ENCODE measurements around the gene OR5D16. TPM values are rescaled to one million over a fixed set of nuclear protein-coding genes. Genes with fewer than 3 reads are reported as not detected.

The OR5D16 gene
- total RNA-seq, 1 experiment from 2014 or later: not detected

DNA sequence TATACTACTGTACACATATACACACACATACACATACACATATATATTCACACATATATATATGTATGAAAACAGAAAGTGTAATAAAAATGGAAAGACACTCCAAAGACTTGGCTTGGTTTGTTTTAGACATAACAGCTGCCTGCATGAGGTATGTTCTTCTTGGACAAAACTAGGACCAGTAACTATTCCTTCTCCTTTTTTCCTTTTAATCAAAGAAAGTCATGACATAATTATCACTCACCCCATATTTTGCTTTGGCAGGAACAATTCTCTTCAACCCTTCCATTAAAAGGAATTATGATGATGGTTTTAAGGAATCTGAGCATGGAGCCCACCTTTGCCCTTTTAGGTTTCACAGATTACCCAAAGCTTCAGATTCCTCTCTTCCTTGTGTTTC is 43.3 kb upstream of the OR5D16 start, which contains the start of gene OR5D14:
Gene OR5D14 (plus strand): TSS at position 301 of the 400 bp plus-strand sequence. CDS start 0 bp downstream, at position 301.
- Histone ChIP-seq H3K9me2 (ENCODE audit: insufficient read depth) (no peaks in the 10 kb centered on the region), H3K9me3 (ENCODE audit: insufficient read depth, low read depth) (no peaks in the 10 kb centered on the region), H3K27ac (no peak within 1 kb of the TSS), H3F3A (ENCODE audit: insufficient read depth, low read depth) (no peaks in the 10 kb centered on the region), H3K36me3 (ENCODE audit: low read depth) (no peaks in the 10 kb centered on the region), H3K4me1 (replicated peaks; ENCODE audit: insufficient read depth) (no peaks in the 10 kb centered on the region), H3K4me3 (no peak within 1 kb of the TSS), H4K20me1 (ENCODE audit: insufficient read depth) (no peaks in the 10 kb centered on the region), H3K79me2 (ENCODE audit: low read depth) (no peaks in the 10 kb centered on the region), H3K4me2 (no peak within 1 kb of the TSS), H3K27me3 (ENCODE audit: insufficient read depth, low read depth) (no peaks in the 10 kb centered on the region), H2AFZ (no peak within 1 kb of the TSS)
- no peak for DNase-seq
- no peak for TF ChIP-seq EZH2 (IDR thresholded peaks at IDR 0.05; ENCODE audit: low read depth)
- TF ChIP-seq, protein P1, sequence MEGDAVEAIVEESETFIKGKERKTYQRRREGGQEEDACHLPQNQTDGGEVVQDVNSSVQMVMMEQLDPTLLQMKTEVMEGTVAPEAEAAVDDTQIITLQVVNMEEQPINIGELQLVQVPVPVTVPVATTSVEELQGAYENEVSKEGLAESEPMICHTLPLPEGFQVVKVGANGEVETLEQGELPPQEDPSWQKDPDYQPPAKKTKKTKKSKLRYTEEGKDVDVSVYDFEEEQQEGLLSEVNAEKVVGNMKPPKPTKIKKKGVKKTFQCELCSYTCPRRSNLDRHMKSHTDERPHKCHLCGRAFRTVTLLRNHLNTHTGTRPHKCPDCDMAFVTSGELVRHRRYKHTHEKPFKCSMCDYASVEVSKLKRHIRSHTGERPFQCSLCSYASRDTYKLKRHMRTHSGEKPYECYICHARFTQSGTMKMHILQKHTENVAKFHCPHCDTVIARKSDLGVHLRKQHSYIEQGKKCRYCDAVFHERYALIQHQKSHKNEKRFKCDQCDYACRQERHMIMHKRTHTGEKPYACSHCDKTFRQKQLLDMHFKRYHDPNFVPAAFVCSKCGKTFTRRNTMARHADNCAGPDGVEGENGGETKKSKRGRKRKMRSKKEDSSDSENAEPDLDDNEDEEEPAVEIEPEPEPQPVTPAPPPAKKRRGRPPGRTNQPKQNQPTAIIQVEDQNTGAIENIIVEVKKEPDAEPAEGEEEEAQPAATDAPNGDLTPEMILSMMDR (conservative IDR thresholded peaks at IDR 0.05): no peak
- ChIA-PET POLR2A (ENCODE audit: unreplicated experiment) (no interaction called here), CTCF (no interaction called here)
- no TSS peak for BruUV-seq (replicated peaks)
- intact Hi-C loops (cut with micrococcal nuclease; ENCODE audit: unreplicated experiment): no loop called here

DNA sequence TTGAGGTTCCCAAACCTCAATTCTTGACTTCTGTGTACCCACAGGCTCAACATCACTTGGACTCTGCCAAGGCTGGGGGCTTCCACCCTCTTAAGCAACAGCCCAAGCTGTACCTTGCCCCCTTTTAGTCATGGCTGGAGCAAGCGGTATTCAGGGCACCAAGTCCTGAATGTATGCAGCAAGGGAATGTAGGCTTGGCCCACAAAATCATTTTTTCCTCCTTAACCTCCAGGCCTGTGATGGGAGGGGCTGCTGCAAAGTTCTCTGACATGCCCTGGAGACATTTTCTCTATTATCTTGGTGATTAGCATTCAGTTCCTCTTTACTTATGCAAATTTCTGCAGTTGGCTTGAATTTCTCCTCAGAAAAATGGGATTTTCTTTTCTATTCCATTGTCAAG is 32.3 kb upstream of the OR5D16 start:
- ChIA-PET POLR2A (ENCODE audit: unreplicated experiment) (no interaction called here), CTCF (no interaction called here)
- intact Hi-C loops (cut with micrococcal nuclease; ENCODE audit: unreplicated experiment): no loop called here
- Histone ChIP-seq H3K4me3 (no peak overlapping the region), H3K9me3 (ENCODE audit: insufficient read depth, low read depth) (no peaks in the 10 kb centered on the region), H2AFZ (no peak overlapping the region), H3K4me1 (replicated peaks; ENCODE audit: insufficient read depth) (no peaks in the 10 kb centered on the region), H3F3A (ENCODE audit: insufficient read depth, low read depth) (no peaks in the 10 kb centered on the region), H3K79me2 (ENCODE audit: low read depth) (no peaks in the 10 kb centered on the region), H4K20me1 (ENCODE audit: insufficient read depth) (no peaks in the 10 kb centered on the region), H3K27me3 (ENCODE audit: insufficient read depth, low read depth) (no peaks in the 10 kb centered on the region), H3K4me2 (no peak overlapping the region), H3K27ac (no peak overlapping the region), H3K9me2 (ENCODE audit: insufficient read depth) (no peaks in the 10 kb centered on the region), H3K36me3 (ENCODE audit: low read depth) (no peaks in the 10 kb centered on the region)
- BruUV-seq (replicated peaks): no TSS peak
- no peak for DNase-seq
- TF ChIP-seq, protein P1 (conservative IDR thresholded peaks at IDR 0.05): no peak
- TF ChIP-seq EZH2 (IDR thresholded peaks at IDR 0.05; ENCODE audit: low read depth): no peak

DNA sequence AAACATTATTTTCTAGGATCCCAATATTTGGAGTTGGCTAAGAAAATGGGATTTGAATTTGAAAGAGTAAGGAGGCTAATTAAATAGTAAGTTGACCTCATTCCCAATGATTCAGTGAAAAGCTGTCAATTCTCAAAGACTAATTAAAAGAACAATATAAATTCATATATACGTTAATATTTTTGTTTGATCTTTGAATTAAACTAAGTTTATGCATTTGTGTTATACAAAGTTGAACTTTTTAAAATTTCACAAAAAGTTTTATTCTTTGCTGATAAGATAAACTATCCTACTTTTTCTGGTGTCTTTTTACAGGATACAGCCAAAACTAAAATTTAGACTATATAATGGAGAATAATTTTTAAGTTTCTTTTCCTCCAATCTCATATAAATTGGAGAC is 27.5 kb upstream of the OR5D16 start, which contains the start of gene OR5L1:
Gene OR5L1 (plus strand): TSS at position 301 of the 400 bp plus-strand sequence. CDS start 100 bp downstream, outside the sequence.
- H3K4me2 ChIP-seq: no peak within 1 kb of the TSS
- H3K27ac ChIP-seq: no peak within 1 kb of the TSS
- no peak for DNase-seq
- TF ChIP-seq, protein P1 (conservative IDR thresholded peaks at IDR 0.05): no peak
- TF ChIP-seq EZH2 (IDR thresholded peaks at IDR 0.05; ENCODE audit: low read depth): no peak
- H3K4me1 ChIP-seq (replicated peaks; ENCODE audit: insufficient read depth): no peaks in the 10 kb centered on the region
- H3K9me2 ChIP-seq (ENCODE audit: insufficient read depth): no peaks in the 10 kb centered on the region
- no peak within 1 kb of the TSS for H3K4me3 ChIP-seq
- intact Hi-C loops (cut with micrococcal nuclease; ENCODE audit: unreplicated experiment): no loop called here
- H2AFZ ChIP-seq: no peak within 1 kb of the TSS
- H3K9me3 ChIP-seq (ENCODE audit: insufficient read depth, low read depth): 0 out of 2 replicates have a peak, but pooled peaks cover 3% of the 10 kb centered on the region
- no TSS peak for BruUV-seq (replicated peaks)
- H3F3A ChIP-seq (ENCODE audit: insufficient read depth, low read depth): no peaks in the 10 kb centered on the region
- no peaks in the 10 kb centered on the region for H3K79me2 ChIP-seq (ENCODE audit: low read depth)
- no peaks in the 10 kb centered on the region for H4K20me1 ChIP-seq (ENCODE audit: insufficient read depth)
- POLR2A ChIA-PET (ENCODE audit: unreplicated experiment): no interaction called here
- no peaks in the 10 kb centered on the region for H3K27me3 ChIP-seq (ENCODE audit: insufficient read depth, low read depth)
- CTCF ChIA-PET: no interaction called here
- H3K36me3 ChIP-seq (ENCODE audit: low read depth): no peaks in the 10 kb centered on the region
